B cell (primary cell): Measurements from ENCODE around the gene CDCA7.

Source experiments
- EZH2 ChIP-seq: IDR thresholded peaks from 2 replicates; pipeline ENCODE4 v1.6.1; 2012; ENCODE audit warnings: borderline replicate concordance, low read depth, mild to moderate bottlenecking, moderate library complexity, low read length; ENCODE audit not compliant: insufficient read depth, poor library complexity, severe bottlenecking
- TF ChIP-seq, protein P1 (sequence below): fragments of 200-600 bp; IDR thresholded peaks from one replicate; pipeline ENCODE4 v1.8.0; 2022; ENCODE audit warnings: antibody characterized with exemption, mild to moderate bottlenecking

DNA sequence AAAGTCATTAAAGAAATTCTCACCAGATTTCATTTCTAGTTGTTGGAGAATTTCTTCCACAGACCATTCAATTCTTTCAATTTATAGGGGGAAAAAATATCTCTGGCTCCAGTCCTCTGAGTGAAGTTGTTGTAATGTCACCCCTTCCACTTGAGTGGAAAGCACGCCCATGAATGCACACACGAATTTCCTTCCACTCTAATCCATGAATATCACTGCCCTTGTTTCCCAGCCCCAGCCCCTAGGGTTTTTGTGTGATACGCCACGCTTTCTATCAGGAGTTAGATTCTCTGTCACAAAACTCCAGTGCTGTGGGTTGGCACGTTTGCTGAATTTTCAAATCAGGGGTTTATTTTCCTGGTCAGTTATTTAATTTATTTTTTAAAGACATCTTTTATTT is 38.1 kb downstream of the CDCA7 start:
- TF ChIP-seq, protein P1, sequence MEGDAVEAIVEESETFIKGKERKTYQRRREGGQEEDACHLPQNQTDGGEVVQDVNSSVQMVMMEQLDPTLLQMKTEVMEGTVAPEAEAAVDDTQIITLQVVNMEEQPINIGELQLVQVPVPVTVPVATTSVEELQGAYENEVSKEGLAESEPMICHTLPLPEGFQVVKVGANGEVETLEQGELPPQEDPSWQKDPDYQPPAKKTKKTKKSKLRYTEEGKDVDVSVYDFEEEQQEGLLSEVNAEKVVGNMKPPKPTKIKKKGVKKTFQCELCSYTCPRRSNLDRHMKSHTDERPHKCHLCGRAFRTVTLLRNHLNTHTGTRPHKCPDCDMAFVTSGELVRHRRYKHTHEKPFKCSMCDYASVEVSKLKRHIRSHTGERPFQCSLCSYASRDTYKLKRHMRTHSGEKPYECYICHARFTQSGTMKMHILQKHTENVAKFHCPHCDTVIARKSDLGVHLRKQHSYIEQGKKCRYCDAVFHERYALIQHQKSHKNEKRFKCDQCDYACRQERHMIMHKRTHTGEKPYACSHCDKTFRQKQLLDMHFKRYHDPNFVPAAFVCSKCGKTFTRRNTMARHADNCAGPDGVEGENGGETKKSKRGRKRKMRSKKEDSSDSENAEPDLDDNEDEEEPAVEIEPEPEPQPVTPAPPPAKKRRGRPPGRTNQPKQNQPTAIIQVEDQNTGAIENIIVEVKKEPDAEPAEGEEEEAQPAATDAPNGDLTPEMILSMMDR = no peak
- no peak for TF ChIP-seq EZH2
